ENCODE results near the gene PHLDB2.

- TF ChIP-seq CTCF (IDR thresholded peaks at IDR 0.05) (no peak), POLR2A (IDR thresholded peaks at IDR 0.05) (no peak), POLR2AphosphoS5 (IDR thresholded peaks at IDR 0.05) (no peak)
Observed at GRCh38 chr3:111956995-111957734, 98.1 kb downstream of the PHLDB2 start.

All from breast epithelium (tissue), 3 donors.